ENCODE measurements around the gene SCAMP3. TPM values are rescaled to one million over a fixed set of nuclear protein-coding genes. Genes with fewer than 3 reads are reported as not detected.

The SCAMP3 gene
- total and polyA plus RNA-seq, 2 of the 4 experiments (the other 2 are of a cell fraction) = 30.5 to 118 TPM

DNA sequence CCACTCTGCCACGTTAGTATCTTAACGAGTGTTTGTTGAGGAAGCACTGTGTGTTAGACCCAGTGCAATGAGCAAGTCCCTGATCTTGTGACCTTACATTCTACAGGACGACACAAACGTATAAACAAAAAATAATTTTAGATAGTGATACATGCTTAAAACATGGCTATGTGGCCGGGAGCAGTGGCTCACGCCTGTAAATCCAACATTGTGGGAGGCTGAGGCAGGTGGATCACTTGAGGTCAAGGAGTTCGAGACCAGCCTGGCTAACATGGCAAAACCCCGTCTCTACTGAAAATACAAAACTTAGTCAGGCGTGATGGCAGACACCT is 34.1 kb downstream of the SCAMP3 start:
- H4K5ac ChIP-seq (ENCODE audit: low read depth, low read length) = peak overlapping the region; percentile 94

More for the DNA sequence above, 34.1 kb downstream of the SCAMP3 start:
- in situ Hi-C loops (cut with MboI; ENCODE audit: low sequenced_read_pairs) (no loop called here), dilution Hi-C loops (cut with HindIII; ENCODE audit: low sequenced_read_pairs, unreplicated experiment) (no loop called here), intact Hi-C loops (cut with micrococcal nuclease) (no loop called here)
- Histone ChIP-seq H2AK5ac (ENCODE audit: low read depth, low read length) (peak overlapping the region; percentile 93), H3K4me1 (ENCODE audit: control insufficient read depth, insufficient read depth, low read length) (peaks cover 22% of the 10 kb centered on the region), H3K23ac (ENCODE audit: low read depth, low read length) (peak overlapping the region; percentile 85), H2BK20ac (ENCODE audit: low read depth, low read length) (peak overlapping the region; percentile 57; the same call in 1 of the 2 replicates), H3K36me3 (ENCODE audit: control insufficient read depth, insufficient read depth, low read length) (no peaks in the 10 kb centered on the region; the same call in 1 of the 2 replicates), H3K4me3 (ENCODE audit: insufficient read depth, low read depth, low read length) (peak overlapping the region; percentile 32; the same call in 1 of the 2 replicates), H3K56ac (ENCODE audit: extremely low read depth, insufficient read depth, low read length) (peak overlapping the region; percentile 93), H2AK9ac (replicated peaks; ENCODE audit: low read depth, low read length, poor library complexity) (peak overlapping the region; percentile 95), H3K9me1 (ENCODE audit: insufficient read depth, low read length) (peaks cover 17% of the 10 kb centered on the region), H3K9me3 (ENCODE audit: control insufficient read depth, insufficient read depth, low read length) (no peaks in the 10 kb centered on the region), H4K91ac (ENCODE audit: insufficient read depth, low read depth, low read length) (peak overlapping the region; percentile 98), H3K4ac (ENCODE audit: low read depth, low read length) (peak overlapping the region; percentile 98), H2AFZ (replicated peaks; ENCODE audit: low read length, poor library complexity) (peak overlapping the region; percentile 89), H2BK5ac (ENCODE audit: low read depth, low read length, poor library complexity, severe bottlenecking) (peak overlapping the region; percentile 86), H3K4me2 (ENCODE audit: low read depth, low read length) (peak overlapping the region; percentile 73), H2BK120ac (ENCODE audit: low read depth, low read length) (peak overlapping the region; percentile 80), H2BK15ac (ENCODE audit: low read depth, low read length) (peak overlapping the region; percentile 86; the same call in 2 of the 3 replicates), H3K27ac (ENCODE audit: insufficient read depth, low read length) (peak overlapping the region; percentile 87), H4K20me1 (ENCODE audit: insufficient read depth, low read length) (peaks cover 3% of the 10 kb centered on the region; the same call in 1 of the 2 replicates), H3K18ac (ENCODE audit: low read depth, low read length) (peak overlapping the region; percentile 43), H3K14ac (replicated peaks; ENCODE audit: low read depth, low read length) (peak overlapping the region; percentile 94), H4K8ac (ENCODE audit: low read depth in 2 of 2, low read length in 2 of 2) (peak overlapping the region; percentile 90 to 99), H3K27me3 (ENCODE audit: control insufficient read depth, insufficient read depth, low read length) (no peaks in the 10 kb centered on the region), H3K9ac (ENCODE audit: low read depth, low read length) (peak overlapping the region; percentile 84), H3K79me1 (ENCODE audit: low read depth in 1 of 2, low read length in 2 of 2) (peaks cover 18 to 36% of the 10 kb centered on the region in 2 experiments)
- no CpG with 5 or more reads among the region's 9 CpGs for WGBS, 2 experiments (ENCODE audit: extremely low coverage in 2 of 2, insufficient read length in 1 of 2)
- ChIA-PET CTCF (interaction anchor here (1.8 kb wide), 1 partner anchor 22 kb away, joined by 4 read pairs; no protein-coding TSS in a partner anchor), POLR2A (ENCODE audit: unreplicated experiment) (no interaction called here)
- TF ChIP-seq CEBPB (IDR thresholded peaks at IDR 0.05; ENCODE audit: low read depth, low read length) (no peak), SMC3 (IDR thresholded peaks at IDR 0.05; ENCODE audit: low read depth, low read length) (no peak), RCOR1 (IDR thresholded peaks at IDR 0.05; ENCODE audit: insufficient replicate concordance, low read length) (no peak), POLR2A (IDR thresholded peaks at IDR 0.05; ENCODE audit: low read depth, low read length) (no peak), RFX5 (IDR thresholded peaks at IDR 0.05; ENCODE audit: low read depth, low read length) (no peak), CHD1 (IDR thresholded peaks at IDR 0.05; ENCODE audit: low read depth, low read length) (no peak), FOS (IDR thresholded peaks at IDR 0.05; ENCODE audit: low read depth, low read length) (no peak), MAZ (IDR thresholded peaks at IDR 0.05; ENCODE audit: borderline replicate concordance, low read depth, low read length) (no peak), MAFK (IDR thresholded peaks at IDR 0.05; ENCODE audit: low read depth, low read length) (no peak), MXI1 (IDR thresholded peaks at IDR 0.05; ENCODE audit: borderline replicate concordance, low read depth, low read length) (no peak), RAD21 (IDR thresholded peaks at IDR 0.05; ENCODE audit: low read length) (no peak)
- TF ChIP-seq, protein P1, sequence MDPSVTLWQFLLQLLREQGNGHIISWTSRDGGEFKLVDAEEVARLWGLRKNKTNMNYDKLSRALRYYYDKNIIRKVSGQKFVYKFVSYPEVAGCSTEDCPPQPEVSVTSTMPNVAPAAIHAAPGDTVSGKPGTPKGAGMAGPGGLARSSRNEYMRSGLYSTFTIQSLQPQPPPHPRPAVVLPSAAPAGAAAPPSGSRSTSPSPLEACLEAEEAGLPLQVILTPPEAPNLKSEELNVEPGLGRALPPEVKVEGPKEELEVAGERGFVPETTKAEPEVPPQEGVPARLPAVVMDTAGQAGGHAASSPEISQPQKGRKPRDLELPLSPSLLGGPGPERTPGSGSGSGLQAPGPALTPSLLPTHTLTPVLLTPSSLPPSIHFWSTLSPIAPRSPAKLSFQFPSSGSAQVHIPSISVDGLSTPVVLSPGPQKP (IDR thresholded peaks at IDR 0.05; ENCODE audit: borderline replicate concordance, low read depth, low read length) = no peak
- TF ChIP-seq, protein P2, sequence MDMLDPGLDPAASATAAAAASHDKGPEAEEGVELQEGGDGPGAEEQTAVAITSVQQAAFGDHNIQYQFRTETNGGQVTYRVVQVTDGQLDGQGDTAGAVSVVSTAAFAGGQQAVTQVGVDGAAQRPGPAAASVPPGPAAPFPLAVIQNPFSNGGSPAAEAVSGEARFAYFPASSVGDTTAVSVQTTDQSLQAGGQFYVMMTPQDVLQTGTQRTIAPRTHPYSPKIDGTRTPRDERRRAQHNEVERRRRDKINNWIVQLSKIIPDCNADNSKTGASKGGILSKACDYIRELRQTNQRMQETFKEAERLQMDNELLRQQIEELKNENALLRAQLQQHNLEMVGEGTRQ (IDR thresholded peaks at IDR 0.05; ENCODE audit: low read depth, low read length) = no peak
- DNase-seq (peak; percentile 58), ATAC-seq (ENCODE audit: low read depth) (no peak)
- BruUV-seq (replicated peaks) = no TSS peak
